Left lung (tissue), 10 donors: ENCODE results near the gene DCC. TPM values are rescaled to one million over a fixed set of nuclear protein-coding genes. Genes with fewer than 3 reads are reported as not detected.

Source experiments
- ATAC-seq: fragments of 200-7000 bp; cut with Tn5 transposase; one replicate; pipeline ENCODE4 v1.9.1; 2020; ENCODE audit warnings: moderate library complexity
- DNase-seq, 4 donors: peaks; one replicate each; pipeline ENCODE4 v3.0.0-alpha.2; 2013 to 2020
- H3K27ac ChIP-seq, 2 donors: fragments of 200-600 bp; sonication (generic) in 1 of 2; one replicate each; pipeline versions ENCODE4 v1.5.0 to v1.8.0; 2020 to 2021
- H3K27me3 ChIP-seq, 2 donors: fragments of 200-600 bp; sonication (generic) in 1 of 2; one replicate each; pipeline versions ENCODE4 v1.5.0 to v1.8.0; 2020 to 2021
- H3K36me3 ChIP-seq, 2 donors: fragments of 200-600 bp; sonication (generic) in 1 of 2; one replicate each; pipeline versions ENCODE4 v1.5.0 to v1.8.0; 2020 to 2021
- H3K4me1 ChIP-seq, 2 donors: fragments of 200-600 bp; one replicate each; pipeline ENCODE4 v1.8.0; 2021
- H3K4me3 ChIP-seq, 2 donors: fragments of 200-600 bp; sonication (generic) in 1 of 2; one replicate each; pipeline versions ENCODE4 v1.5.0 to v1.8.0; 2020 to 2021; ENCODE audit warnings: mild to moderate bottlenecking in 1 of 2
- H3K9me3 ChIP-seq, 2 donors: fragments of 200-600 bp; sonication (generic) in 1 of 2; one replicate each; pipeline versions ENCODE4 v1.5.0 to v1.8.0; 2020 to 2021
- intact Hi-C, 2 donors: fragments of 100-400 bp; cut with DNase I; formaldehyde crosslinking; loops; one replicate each; pipeline versions ENCODE4 v1.11.2 to v1.14.2; 2022
- polyA plus RNA-seq, 6 donors: library from polyadenylated mRNA; unstranded; fragments of 120-200 nt; gene quantifications; one replicate each; pipeline ENCODE4 v1.2.1, GENCODE V29; 2013; ENCODE audit not compliant: insufficient read length in 6 of 6
- total RNA-seq, 2 donors: library from RNA; stranded (reverse); fragmentation: NEBNext Ultra II Directional; extraction: Animal tissue kit (Norgen Biotek cat#: 25700); gene quantifications; one replicate each; pipeline ENCODE4 v1.2.1, GENCODE V29; 2021
- TF ChIP-seq, protein P1 (sequence below), 2 donors: fragments of 200-600 bp; sonication (generic) in 1 of 2; IDR thresholded peaks; one replicate each; pipeline versions ENCODE4 v1.5.0 to v1.8.0; 2021; ENCODE audit warnings: antibody characterized with exemption in 2 of 2
- donor health status: DM: no; HTN: yes; CAD: no.
- donor health status: DM: no; HTN: no; CAD: no.

DCC gene
- total and polyA plus RNA-seq, 8 donors = 0.61 to 3.5 (median 2.1) TPM

DNA sequence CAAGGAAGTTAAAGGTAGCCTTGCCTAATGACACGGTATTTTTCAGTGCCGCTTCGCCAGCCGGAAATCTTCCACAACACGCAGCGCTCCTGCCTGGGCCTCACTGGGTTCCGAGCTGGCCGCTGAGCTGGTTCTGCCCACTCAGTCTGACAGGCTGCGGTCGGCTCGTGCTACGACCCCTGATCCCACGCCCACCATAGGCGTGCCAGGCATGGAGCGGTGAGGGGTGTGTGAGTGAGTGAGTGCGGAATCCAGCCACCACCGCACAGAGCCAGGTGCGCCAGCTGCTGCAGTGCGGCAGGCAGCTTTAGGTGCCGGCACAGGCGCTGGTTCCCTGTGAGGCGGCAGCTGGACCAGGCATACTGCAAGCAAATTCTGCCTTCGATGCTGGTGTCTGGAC, 407.9 kb downstream of the DCC start:
- ATAC-seq (no peak), DNase-seq (peak in 1 of 4 donors; percentile 65)
- no peaks in the 10 kb centered on the region for H3K27me3 ChIP-seq
- no peak overlapping the region for H3K27ac ChIP-seq
- no peaks in the 10 kb centered on the region for H3K36me3 ChIP-seq
- no peaks in the 10 kb centered on the region for H3K9me3 ChIP-seq
- intact Hi-C loops = no loop called here
- no peak overlapping the region for H3K4me3 ChIP-seq
- H3K4me1 ChIP-seq = no peaks in the 10 kb centered on the region
- TF ChIP-seq, protein P1, sequence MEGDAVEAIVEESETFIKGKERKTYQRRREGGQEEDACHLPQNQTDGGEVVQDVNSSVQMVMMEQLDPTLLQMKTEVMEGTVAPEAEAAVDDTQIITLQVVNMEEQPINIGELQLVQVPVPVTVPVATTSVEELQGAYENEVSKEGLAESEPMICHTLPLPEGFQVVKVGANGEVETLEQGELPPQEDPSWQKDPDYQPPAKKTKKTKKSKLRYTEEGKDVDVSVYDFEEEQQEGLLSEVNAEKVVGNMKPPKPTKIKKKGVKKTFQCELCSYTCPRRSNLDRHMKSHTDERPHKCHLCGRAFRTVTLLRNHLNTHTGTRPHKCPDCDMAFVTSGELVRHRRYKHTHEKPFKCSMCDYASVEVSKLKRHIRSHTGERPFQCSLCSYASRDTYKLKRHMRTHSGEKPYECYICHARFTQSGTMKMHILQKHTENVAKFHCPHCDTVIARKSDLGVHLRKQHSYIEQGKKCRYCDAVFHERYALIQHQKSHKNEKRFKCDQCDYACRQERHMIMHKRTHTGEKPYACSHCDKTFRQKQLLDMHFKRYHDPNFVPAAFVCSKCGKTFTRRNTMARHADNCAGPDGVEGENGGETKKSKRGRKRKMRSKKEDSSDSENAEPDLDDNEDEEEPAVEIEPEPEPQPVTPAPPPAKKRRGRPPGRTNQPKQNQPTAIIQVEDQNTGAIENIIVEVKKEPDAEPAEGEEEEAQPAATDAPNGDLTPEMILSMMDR (IDR thresholded peaks at IDR 0.05) = no peak

DNA sequence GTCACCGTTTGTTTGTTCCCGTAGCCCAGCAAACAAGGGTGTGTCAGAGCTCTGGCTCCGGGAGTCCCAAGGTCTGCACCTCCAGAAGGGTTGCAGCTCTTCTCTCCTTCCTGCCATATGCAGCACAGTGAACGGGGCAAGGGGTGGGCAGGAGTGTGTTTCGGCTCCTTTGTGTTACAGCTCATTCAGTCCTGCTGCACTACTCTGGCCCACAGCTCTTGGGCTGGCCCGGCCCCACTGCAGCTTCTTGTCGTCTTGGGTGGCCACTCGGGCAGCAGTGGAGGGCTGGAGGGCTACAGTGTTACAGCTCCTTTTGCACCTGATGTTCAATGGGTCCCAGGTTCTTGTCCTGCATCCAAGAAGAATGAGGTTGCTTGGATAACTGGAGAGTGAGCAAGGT, 408.3 kb downstream of the DCC start:
- intact Hi-C loops = no loop called here
- Histone ChIP-seq H3K4me3 (no peak overlapping the region), H3K36me3 (no peaks in the 10 kb centered on the region), H3K4me1 (no peaks in the 10 kb centered on the region), H3K9me3 (no peaks in the 10 kb centered on the region), H3K27me3 (no peaks in the 10 kb centered on the region), H3K27ac (no peak overlapping the region)
- peak in 1 of 4 donors; percentile 49 for DNase-seq
- TF ChIP-seq, protein P1 (IDR thresholded peaks at IDR 0.05) = no peak
- ATAC-seq = no peak

DNA sequence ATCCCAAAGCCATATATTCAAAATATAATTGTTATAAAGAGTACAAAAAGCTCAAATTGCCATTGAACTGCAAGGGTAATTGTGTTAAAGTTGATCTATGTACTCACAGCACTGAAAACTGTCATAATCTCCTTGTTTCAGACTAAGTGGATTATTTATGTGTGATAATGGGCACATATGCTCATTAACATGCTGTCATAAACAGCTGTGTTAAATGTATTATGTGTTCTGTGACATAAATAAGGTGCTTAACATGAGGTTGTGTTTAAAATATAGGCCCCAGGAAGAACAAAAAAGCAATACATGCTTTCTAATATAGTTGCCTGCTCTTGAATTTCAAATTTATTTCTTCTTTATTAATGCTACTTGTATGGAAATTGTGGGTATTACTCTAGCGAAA, 409.5 kb downstream of the DCC start:
- peak in 1 of 4 donors; percentile 5 for DNase-seq
- TF ChIP-seq, protein P1 (IDR thresholded peaks at IDR 0.05) = no peak

DNA sequence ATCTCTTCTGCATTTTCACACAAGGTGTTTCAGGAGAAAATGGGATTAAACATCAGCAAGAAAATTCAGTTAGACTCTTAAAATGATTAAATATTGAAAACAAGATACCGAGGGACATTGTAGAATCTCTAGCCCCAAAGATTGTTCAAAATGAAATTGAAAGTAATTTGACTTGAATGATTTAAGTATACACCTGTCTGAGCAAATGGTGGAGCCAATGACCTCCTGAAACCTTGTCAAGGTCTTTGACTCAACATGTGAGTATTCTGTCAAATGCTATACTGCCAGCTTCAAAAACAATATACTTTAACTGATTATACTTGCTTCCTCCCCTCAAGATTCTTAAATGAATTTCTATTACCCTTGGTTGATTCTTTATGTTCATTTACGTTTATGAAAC, 411.0 kb downstream of the DCC start:
- ATAC-seq = no peak
- no peak for DNase-seq
- Histone ChIP-seq H3K4me3 (no peak overlapping the region), H3K27ac (no peak overlapping the region), H3K36me3 (no peaks in the 10 kb centered on the region), H3K4me1 (no peaks in the 10 kb centered on the region), H3K27me3 (no peaks in the 10 kb centered on the region), H3K9me3 (no peaks in the 10 kb centered on the region)
- TF ChIP-seq, protein P1 (IDR thresholded peaks at IDR 0.05) = no peak
- intact Hi-C loops = no loop called here

More for the DNA sequence above, 409.5 kb downstream of the DCC start:
- no peak overlapping the region for H3K27ac ChIP-seq
- H3K4me3 ChIP-seq = no peak overlapping the region
- no peaks in the 10 kb centered on the region for H3K36me3 ChIP-seq
- H3K27me3 ChIP-seq = no peaks in the 10 kb centered on the region
- ATAC-seq = no peak
- intact Hi-C loops = no loop called here
- H3K4me1 ChIP-seq = no peaks in the 10 kb centered on the region
- no peaks in the 10 kb centered on the region for H3K9me3 ChIP-seq

- H3K9me3 ChIP-seq = peaks cover 0 to 4% of the 10 kb centered on the region in 2 donors
- H3K4me3 ChIP-seq = no peak overlapping the region
- no peak for ATAC-seq
- H3K36me3 ChIP-seq = no peaks in the 10 kb centered on the region
- H3K27me3 ChIP-seq = no peaks in the 10 kb centered on the region
- TF ChIP-seq, protein P1 (IDR thresholded peaks at IDR 0.05) = no peak
- H3K27ac ChIP-seq = no peak overlapping the region
- DNase-seq = no peak
- intact Hi-C loops = no loop called here
- H3K4me1 ChIP-seq = no peaks in the 10 kb centered on the region
These were observed 424.3 kb downstream of the DCC start for GRCh38 chr18:52764316-52764715.
